Ovary (tissue), 9 donors: ENCODE measurements around the gene ZNF607. TPM values are rescaled to one million over a fixed set of nuclear protein-coding genes. Genes with fewer than 3 reads are reported as not detected.
A peak's percentile ranks its signal among the peaks of the same experiment; 100 is the strongest.

ENCODE experiments used
- DNase-seq, 5 donors: peaks; one replicate each; pipeline ENCODE4 v3.0.0-alpha.2; 2019 to 2020
- H3K27ac ChIP-seq, 2 donors: fragments of 200-600 bp; one replicate each; pipeline versions ENCODE4 v1.5.1 to v1.8.0; 2019 to 2022
- H3K27me3 ChIP-seq: fragments of 200-600 bp; one replicate; pipeline ENCODE4 v1.8.0; 2022
- H3K36me3 ChIP-seq: fragments of 200-600 bp; sonication (generic); one replicate; pipeline ENCODE4 v1.5.1; 2019
- H3K4me1 ChIP-seq: one replicate; pipeline ENCODE4 v1.8.1; 2013; ENCODE audit warnings: mild to moderate bottlenecking, moderate library complexity; ENCODE audit not compliant: insufficient read depth
- H3K4me3 ChIP-seq: fragments of 200-600 bp; sonication (generic); one replicate; pipeline ENCODE4 v1.5.1; 2017
- H3K9me3 ChIP-seq, 2 donors: fragments of 200-600 bp in 1 of 2; sonication (generic) in 1 of 2; one replicate each; pipeline versions ENCODE4 v1.5.1 to v1.8.1; 2013 to 2019; ENCODE audit warnings: mild to moderate bottlenecking in 1 of 2, moderate library complexity in 1 of 2
- CTCF ChIP-seq, 3 donors: fragments of 450-650 bp in 2 of 3; fragments of 200-600 bp in 1 of 3; IDR thresholded peaks; one replicate each; pipeline versions ENCODE4 v1.5.1 to v1.8.0; 2016 to 2022; ENCODE audit warnings: antibody characterized with exemption in 3 of 3, mild to moderate bottlenecking in 1 of 3
- EP300 ChIP-seq: sonication (generic); formaldehyde crosslinking; IDR thresholded peaks from one replicate; pipeline ENCODE4 v1.6.1; 2017; ENCODE audit warnings: antibody characterized with exemption
- POLR2A ChIP-seq: fragments of 450-650 bp; IDR thresholded peaks from one replicate; pipeline ENCODE4 v1.6.1; 2017; ENCODE audit warnings: antibody characterized with exemption, mild to moderate bottlenecking, moderate library complexity
- WGBS, 3 donors: extraction: QIAGEN DNeasy Blood & Tissue Kit in 1 of 3; methylation state at CpG; one replicate each; pipeline versions ENCODE4 v1.1.5 to v1.1.7; 2013 to 2017; 5-methylcytosine and 5-hydroxymethylcytosine counted together
- intact Hi-C, 4 donors: fragments of 100-400 bp; cut with DNase I; formaldehyde crosslinking; loops; one replicate each; pipeline versions ENCODE4 v1.11.0 to v1.15.1; 2022 to 2023
- polyA plus RNA-seq, 2 donors: library from polyadenylated mRNA; stranded (reverse); fragments of 200-250 nt in 1 of 2; fragments of 350-450 nt in 1 of 2; fragmentation: Illumina TruSeq in 1 of 2; extraction: RNeasy Lipid Tissue Mini Kit (QIAGEN cat#74804) in 1 of 2; gene quantifications; one replicate each; pipeline ENCODE4 v1.2.3, GENCODE V29; 2013 to 2014
- small RNA-seq: library from RNA; depleted of rRNA; stranded (forward); fragments of <200 nt; gene quantifications from one replicate; pipeline ENCODE3, GENCODE V24; 2016
- total RNA-seq, 7 donors: library from RNA; depleted of rRNA in 2 of 7; stranded (reverse); fragments of >200 nt in 2 of 7; fragmentation: NEBNext Ultra II Directional in 3 of 7; extraction: Animal tissue kit (Norgen Biotek cat#: 25700) in 3 of 7; gene quantifications; one replicate each; pipeline versions ENCODE4 v1.1.0 to v1.2.4, GENCODE V29; 2016 to 2023
- donor health status: DM: no; HTN: no; CAD: no; lungs with moderate emphysema.
- donor health status: DM: no; HTN: no; CAD: no.
- donor health status: Bipolar disorder and iron deficiency.
- donor health status: DM: yes; HTN: yes; CAD: no.
- donor health status: DM: no; HTN: no; CAD: no.
- donor health status: DM: yes; HTN: yes; CAD: no.

ZNF607 gene
- total and polyA plus RNA-seq, 9 donors: 3.4 to 16.3 (median 7.5) TPM

- peaks cover 2% of the 10 kb centered on the region for H3K4me1 ChIP-seq
- no peaks in the 10 kb centered on the region for H3K9me3 ChIP-seq
- 0 to 1% (median 0%) methylated on average over 35 to 57 of the region's 57 CpGs for WGBS, 3 donors
- peak overlapping the region; percentile 82 for H3K4me3 ChIP-seq
- H3K27ac ChIP-seq: peak overlapping the region; percentile 82
- TF ChIP-seq POLR2A (no peak), CTCF (IDR thresholded peaks at IDR 0.05) (peak in 2 of 3 donors; percentile 5 to 10)
- peak; percentile 82 to 90 (median 84) for DNase-seq
- H3K36me3 ChIP-seq: no peaks in the 10 kb centered on the region
- no peaks in the 10 kb centered on the region for H3K27me3 ChIP-seq
- intact Hi-C loops: no loop called here
Measured at GRCh38 chr19:37655689-37656371, 63.7 kb downstream of the ZNF607 start.

- Histone ChIP-seq H3K9me3 (no peaks in the 10 kb centered on the region), H3K4me3 (peak within 1 kb of the TSS; percentile 82), H3K27ac (peak within 1 kb of the TSS; percentile 82), H3K4me1 (peaks cover 2% of the 10 kb centered on the region), H3K27me3 (no peaks in the 10 kb centered on the region), H3K36me3 (no peaks in the 10 kb centered on the region)
- peak; percentile 85 to 92 (median 90) for DNase-seq
- intact Hi-C loops: no loop called here
- peak; percentile 46 for TF ChIP-seq POLR2A
- no peak for TF ChIP-seq EP300
- 0 to 2% (median 1%) methylated on average over 31 to 34 of the region's 34 CpGs for WGBS, 3 donors
Measured at GRCh38 chr19:37655301-37655688, 64.3 kb downstream of the ZNF607 start, which contains the start of gene ZFP30. Gene ZFP30 (minus strand): TSS chr19:37655465. CDS start chr19:37647822, 7,643 bp downstream.

- Histone ChIP-seq H3K4me1 (peaks cover 2% of the 10 kb centered on the region), H3K9me3 (peaks cover 0 to 3% of the 10 kb centered on the region in 2 donors), H3K27me3 (no peaks in the 10 kb centered on the region), H3K27ac (peak overlapping the region; percentile 82), H3K36me3 (no peaks in the 10 kb centered on the region), H3K4me3 (peak overlapping the region; percentile 82)
- peak in 1 of 5 donors; percentile 47 for DNase-seq
- TF ChIP-seq CTCF (IDR thresholded peaks at IDR 0.05): no peak
- TF ChIP-seq POLR2A: no peak
- TF ChIP-seq EP300: no peak
- WGBS, 3 donors: 0% methylated on average over 40 of the region's 40 CpGs
- intact Hi-C loops: no loop called here
Measured at GRCh38 chr19:37654629-37655300, 64.8 kb downstream of the ZNF607 start.

- Histone ChIP-seq H3K4me1 (peaks cover 2% of the 10 kb centered on the region), H3K36me3 (no peaks in the 10 kb centered on the region), H3K9me3 (peaks cover 0 to 4% of the 10 kb centered on the region in 2 donors), H3K27ac (no peak overlapping the region), H3K4me3 (peak overlapping the region; percentile 82), H3K27me3 (no peaks in the 10 kb centered on the region)
- WGBS, 3 donors: 2 to 3% (median 2%) methylated on average over 5 of the region's 5 CpGs
- intact Hi-C loops: no loop called here
- DNase-seq: no peak
- no peak for TF ChIP-seq CTCF (IDR thresholded peaks at IDR 0.05)
- no peak for TF ChIP-seq POLR2A
- TF ChIP-seq EP300: no peak
Measured at GRCh38 chr19:37654118-37654517, 65.4 kb downstream of the ZNF607 start.

Small RNA genes within 50 kb of the gene (small RNA-seq; reads per million reads assigned to genes)
- gene SELENOKP1: not detected

Other genes starting within 250 kb of the ZNF607 start
- gene ZNF793, start 212.8 kb downstream of the ZNF607 start, total RNA-seq: 10 to 100 TPM in 4 of 7 donors, 1 to 10 TPM in 3; 7.9 to 18.2 (median 11.6) TPM
- gene ZNF793, start 212.8 kb downstream of the ZNF607 start, polyA plus RNA-seq: 1 to 10 TPM; 5.0 to 9.0 TPM
- gene ZNF571, start 125.0 kb downstream of the ZNF607 start, total RNA-seq: 10 to 100 TPM in 3 of 7 donors, 1 to 10 TPM in 4; 5.8 to 16.8 (median 9.4) TPM
- gene ZNF571, start 125.0 kb downstream of the ZNF607 start, polyA plus RNA-seq: 1 to 10 TPM; 4.5 to 6.8 TPM
- 10 to 100 TPM in 2 of 7 donors, 1 to 10 TPM in 5; 1.6 to 17.1 (median 8.8) TPM for gene ZNF540, start 124.9 kb downstream of the ZNF607 start, total RNA-seq
- gene ZNF540, start 124.9 kb downstream of the ZNF607 start, polyA plus RNA-seq: 1 to 10 TPM; 5.8 to 8.4 TPM
- 10 to 100 TPM; 14.0 to 23.0 (median 17.5) TPM for gene ZFP30, start 64.3 kb downstream of the ZNF607 start, total RNA-seq
- 1 to 10 TPM; 5.9 to 7.0 TPM for gene ZFP30, start 64.3 kb downstream of the ZNF607 start, polyA plus RNA-seq
- 10 to 100 TPM in 5 of 7 donors, 1 to 10 TPM in 2; 6.4 to 19.3 (median 17.3) TPM for gene ZNF573, start 59.8 kb upstream of the ZNF607 start, total RNA-seq
- 1 to 10 TPM; 2.7 to 6.9 TPM for gene ZNF573, start 59.8 kb upstream of the ZNF607 start, polyA plus RNA-seq
- gene WDR87, start 186.8 kb upstream of the ZNF607 start, total RNA-seq: not detected
- not detected for gene WDR87, start 186.8 kb upstream of the ZNF607 start, polyA plus RNA-seq
- gene SIPA1L3, start 187.4 kb upstream of the ZNF607 start, total RNA-seq: 10 to 100 TPM; 12.0 to 27.9 (median 19.5) TPM
- gene SIPA1L3, start 187.4 kb upstream of the ZNF607 start, polyA plus RNA-seq: 10 to 100 TPM in 1 of 2 donors, 1 to 10 TPM in 1; 4.5 to 18.1 TPM